T-helper 1 cell treated with Interleukin-12 subunit alpha and Interleukin-12 subunit beta and Interleukin-4 antibody, amounts not matched to agents 30 μg/mL and 1 μg/mL, for 36 hours (primary cell): ENCODE results near the gene SLC39A10.

Source experiments
- H3K27ac Mint-ChIP-seq: one replicate; pipeline ENCODE4 v1.8.0; 2021; ENCODE audit warnings: mild to moderate bottlenecking, mixed read lengths
- H3K27me3 Mint-ChIP-seq: one replicate; pipeline ENCODE4 v1.8.0; 2021; ENCODE audit warnings: low read depth, mixed read lengths
- H3K36me3 Mint-ChIP-seq: one replicate; pipeline ENCODE4 v1.8.0; 2021; ENCODE audit warnings: low read depth, mixed read lengths
- H3K4me1 Mint-ChIP-seq: one replicate; pipeline ENCODE4 v1.8.0; 2021; ENCODE audit warnings: low read depth, mixed read lengths
- H3K4me3 Mint-ChIP-seq: one replicate; pipeline ENCODE4 v1.8.0; 2021; ENCODE audit warnings: mild to moderate bottlenecking, moderate library complexity, mixed read lengths
- H3K9me3 Mint-ChIP-seq: one replicate; pipeline ENCODE4 v1.8.0; 2021; ENCODE audit warnings: mixed read lengths

The SLC39A10 gene

GRCh38 chr2:195756218-195756942 lies 99.4 kb downstream of the SLC39A10 start:
- no peaks in the 10 kb centered on the region for H3K27me3 Mint-ChIP-seq
- no peaks in the 10 kb centered on the region for H3K36me3 Mint-ChIP-seq
- H3K4me3 Mint-ChIP-seq: no peak overlapping the region
- H3K27ac Mint-ChIP-seq: no peak overlapping the region
- H3K4me1 Mint-ChIP-seq: no peaks in the 10 kb centered on the region
- H3K9me3 Mint-ChIP-seq: no peaks in the 10 kb centered on the region

- H3K9me3 Mint-ChIP-seq: peaks cover 12% of the 10 kb centered on the region
- no peak overlapping the region for H3K4me3 Mint-ChIP-seq
- no peaks in the 10 kb centered on the region for H3K36me3 Mint-ChIP-seq
- H3K4me1 Mint-ChIP-seq: no peaks in the 10 kb centered on the region
- H3K27ac Mint-ChIP-seq: no peak overlapping the region
- H3K27me3 Mint-ChIP-seq: peaks cover 15% of the 10 kb centered on the region
Observed at GRCh38 chr2:195758846-195759245, 101.8 kb downstream of the SLC39A10 start.

- Mint-ChIP-seq H3K36me3 (no peaks in the 10 kb centered on the region), H3K9me3 (peaks cover 12% of the 10 kb centered on the region), H3K4me3 (no peak overlapping the region), H3K4me1 (no peaks in the 10 kb centered on the region), H3K27ac (no peak overlapping the region), H3K27me3 (peaks cover 15% of the 10 kb centered on the region)
Observed at GRCh38 chr2:195759877-195760276, 102.9 kb downstream of the SLC39A10 start.

GRCh38 chr2:195763866-195764265 lies 106.8 kb downstream of the SLC39A10 start:
- no peak overlapping the region for H3K4me3 Mint-ChIP-seq
- H3K9me3 Mint-ChIP-seq: peaks cover 15% of the 10 kb centered on the region
- H3K27ac Mint-ChIP-seq: no peak overlapping the region

GRCh38 chr2:195766691-195767090 lies 109.7 kb downstream of the SLC39A10 start:
- Mint-ChIP-seq H3K4me1 (no peaks in the 10 kb centered on the region), H3K36me3 (no peaks in the 10 kb centered on the region), H3K27ac (no peak overlapping the region), H3K27me3 (peaks cover 21% of the 10 kb centered on the region), H3K4me3 (no peak overlapping the region), H3K9me3 (peaks cover 15% of the 10 kb centered on the region)

More at GRCh38 chr2:195763866-195764265, 106.8 kb downstream of the SLC39A10 start:
- Mint-ChIP-seq H3K4me1 (no peaks in the 10 kb centered on the region), H3K27me3 (peaks cover 21% of the 10 kb centered on the region), H3K36me3 (no peaks in the 10 kb centered on the region)

- Mint-ChIP-seq H3K36me3 (no peaks in the 10 kb centered on the region), H3K27ac (no peak overlapping the region), H3K9me3 (peaks cover 6% of the 10 kb centered on the region)
Observed at GRCh38 chr2:195768431-195768830, 111.4 kb downstream of the SLC39A10 start.

GRCh38 chr2:195769975-195770374 lies 112.9 kb downstream of the SLC39A10 start:
- Mint-ChIP-seq H3K4me1 (no peaks in the 10 kb centered on the region), H3K27me3 (peaks cover 11% of the 10 kb centered on the region), H3K36me3 (no peaks in the 10 kb centered on the region)

More at GRCh38 chr2:195768431-195768830, 111.4 kb downstream of the SLC39A10 start:
- Mint-ChIP-seq H3K4me1 (no peaks in the 10 kb centered on the region), H3K27me3 (peaks cover 10% of the 10 kb centered on the region), H3K4me3 (no peak overlapping the region)

GRCh38 chr2:195779491-195779890 lies 122.5 kb downstream of the SLC39A10 start:
- Mint-ChIP-seq H3K27ac (no peak overlapping the region), H3K36me3 (no peaks in the 10 kb centered on the region), H3K4me3 (no peak overlapping the region), H3K4me1 (no peaks in the 10 kb centered on the region), H3K27me3 (no peaks in the 10 kb centered on the region), H3K9me3 (no peaks in the 10 kb centered on the region)

More at GRCh38 chr2:195769975-195770374, 112.9 kb downstream of the SLC39A10 start:
- peaks cover 3% of the 10 kb centered on the region for H3K9me3 Mint-ChIP-seq
- no peak overlapping the region for H3K27ac Mint-ChIP-seq
- H3K4me3 Mint-ChIP-seq: no peak overlapping the region

- Mint-ChIP-seq H3K9me3 (no peaks in the 10 kb centered on the region), H3K4me3 (no peak overlapping the region), H3K27ac (no peak overlapping the region), H3K36me3 (no peaks in the 10 kb centered on the region), H3K27me3 (no peaks in the 10 kb centered on the region), H3K4me1 (no peaks in the 10 kb centered on the region)
Observed at GRCh38 chr2:195782156-195782555, 125.1 kb downstream of the SLC39A10 start.
